SK-N-SH (cell line): ENCODE data around the gene MLLT6.

ENCODE experiments used
- CTCF ChIP-seq: fragments of 200-600 bp; sonication (generic); IDR thresholded peaks from 2 replicates; pipeline ENCODE4 v1.6.1; 2017; ENCODE audit warnings: antibody characterized with exemption, mild to moderate bottlenecking, moderate library complexity
- FOXJ3 ChIP-seq: sonication (generic); formaldehyde crosslinking; IDR thresholded peaks from 2 replicates; pipeline ENCODE4 v1.5.1; 2020; ENCODE audit warnings: mild to moderate bottlenecking, missing genetic modification reagents
- JUND ChIP-seq: IDR thresholded peaks from 2 replicates; pipeline ENCODE4 v1.4.0; 2012
- NFIC ChIP-seq: IDR thresholded peaks from 2 replicates; pipeline ENCODE4 v1.4.0; 2012; ENCODE audit warnings: borderline replicate concordance
- REST ChIP-seq: IDR thresholded peaks from 2 replicates; pipeline ENCODE4 v1.6.1; 2012; ENCODE audit warnings: mild to moderate bottlenecking, low read depth, low read length, moderate library complexity
- TAF1 ChIP-seq: IDR thresholded peaks from 2 replicates; pipeline ENCODE4 v1.6.1; 2012; ENCODE audit warnings: low read depth, mild to moderate bottlenecking, low read length, moderate library complexity, borderline replicate concordance
- USF1 ChIP-seq: IDR thresholded peaks from 2 replicates; pipeline ENCODE4 v1.4.0; 2012; ENCODE audit warnings: low read depth, borderline replicate concordance

GRCh38 chr17:38659415-38659814 lies 45.7 kb upstream of the MLLT6 start:
- TF ChIP-seq JUND (no peak), TAF1 (no peak), CTCF (no peak), NFIC (no peak), FOXJ3 (CRISPR knock-in tag) (no peak), USF1 (no peak), REST (no peak)
